HepG2 (cell line): ENCODE data around the gene SNX3. TPM values are rescaled to one million over a fixed set of nuclear protein-coding genes. Genes with fewer than 3 reads are reported as not detected.

Source experiments
- ATAC-seq: fragments of 200-7000 bp; cut with Tn5 transposase; 3 replicates; pipeline ENCODE4 v1.9.1; 2020; ENCODE audit warnings: mild to moderate bottlenecking, moderate library complexity
- BruUV-seq: library from RNA; stranded (reverse); fragments of 400-500 nt; replicated peaks from 2 replicates; lab custom pipeline; 2021; lab: Mats Ljungman, UMichigan
- CTCF ChIA-PET: fragments of 300-600 bp; formaldehyde crosslinking; extraction: SDS; loops from one replicate; lab custom pipeline; 2021; ENCODE audit warnings: low total read pairs, inconsistent platforms, low intra/inter-chr PET ratio; lab: Yijun Ruan, JAX
- POLR2A ChIA-PET: fragments of 350-600 bp; sonication (Branson Sonifier 250); formaldehyde crosslinking; loops from one replicate; lab custom pipeline; 2020; ENCODE audit warnings: antibody characterized with exemption, inconsistent platforms; lab: Yijun Ruan, JAX
- DNase-seq: peaks from one replicate; pipeline ENCODE4 v3.0.0-alpha.2; 2015; ENCODE audit warnings: low spot score
- FAIRE-seq: peaks from 3 replicates; lab custom pipeline; 2011; peaks lifted over from hg19 to GRCh38; lab: Jason Lieb, UNC
- H2AFZ ChIP-seq: one replicate; pipeline ENCODE4 v1.6.1; 2011; ENCODE audit warnings: low read length, inconsistent platforms
- H3K27ac ChIP-seq: fragments of 300-600 bp; 3 replicates; pipeline ENCODE4 v1.8.0; 2011; ENCODE audit warnings: mixed run types, mild to moderate bottlenecking, mixed read lengths, low read length, inconsistent platforms; ENCODE audit not compliant: insufficient read depth; ENCODE audit errors: extremely low read length
- H3K27me3 ChIP-seq, 2 experiments: fragments of 200-600 bp in 1 of 2; 2 replicates in 1 of 2; 3 replicates in 1 of 2; pipeline versions ENCODE4 v1.6.0 to v1.8.0; 2011; ENCODE audit warnings: low read length in 2 of 2, mild to moderate bottlenecking in 2 of 2, moderate library complexity in 2 of 2, inconsistent platforms in 1 of 2; ENCODE audit not compliant: insufficient read depth in 2 of 2, control insufficient read depth in 1 of 2
- H3K36me3 ChIP-seq, 2 experiments: fragments of 200-600 bp in 1 of 2; replicated peaks in 1 of 2; 2 replicates in 1 of 2; 3 replicates in 1 of 2; pipeline versions ENCODE4 v1.5.1 to v1.8.0; 2011; ENCODE audit warnings: low read length in 2 of 2, inconsistent platforms in 1 of 2; ENCODE audit not compliant: insufficient read depth in 2 of 2, control insufficient read depth in 1 of 2
- H3K4me1 ChIP-seq: 2 replicates; pipeline ENCODE4 v1.5.1; 2012; ENCODE audit warnings: low read length, inconsistent platforms; ENCODE audit not compliant: insufficient read depth
- H3K4me2 ChIP-seq: 2 replicates; pipeline ENCODE4 v1.6.0; 2011; ENCODE audit warnings: low read depth, low read length, inconsistent platforms
- H3K4me3 ChIP-seq, 3 experiments: fragments of 200-600 bp in 1 of 3; sonication (generic), shearing (Covaris generic) in 1 of 3; replicated peaks in 1 of 3; 2 replicates each; pipeline ENCODE4 v1.5.1; 2011 to 2016; ENCODE audit warnings: low read length in 3 of 3, inconsistent platforms in 2 of 3, low read depth in 2 of 3, mild to moderate bottlenecking in 2 of 3, control low read depth in 1 of 3, mixed read lengths in 1 of 3; ENCODE audit not compliant: insufficient read depth in 1 of 3
- H3K79me2 ChIP-seq: one replicate; pipeline ENCODE4 v1.6.1; 2011; ENCODE audit warnings: low read length, inconsistent platforms; ENCODE audit not compliant: insufficient read depth
- H3K9ac ChIP-seq: 2 replicates; pipeline ENCODE4 v1.6.0; 2011; ENCODE audit warnings: mild to moderate bottlenecking, low read depth, low read length, inconsistent platforms; ENCODE audit not compliant: insufficient read depth
- H3K9me3 ChIP-seq: 2 replicates; pipeline ENCODE4 v1.5.1; 2012; ENCODE audit warnings: mild to moderate bottlenecking, low read length
- H4K20me1 ChIP-seq: 2 replicates; pipeline ENCODE4 v1.6.0; 2011; ENCODE audit warnings: inconsistent platforms, mild to moderate bottlenecking, low read length, moderate library complexity; ENCODE audit not compliant: insufficient read depth
- HINFP ChIP-seq: sonication (generic); formaldehyde crosslinking; IDR thresholded peaks from 2 replicates; pipeline ENCODE4 v1.4.0; 2020; ENCODE audit warnings: low read depth, mild to moderate bottlenecking, missing genetic modification reagents
- HNF4A ChIP-seq: sonication (generic); formaldehyde crosslinking; IDR thresholded peaks from 2 replicates; pipeline ENCODE4 v1.4.0; 2020; ENCODE audit warnings: missing genetic modification reagents
- NFE2 ChIP-seq: sonication (generic); formaldehyde crosslinking; IDR thresholded peaks from 2 replicates; pipeline ENCODE4 v1.4.0; 2020; ENCODE audit warnings: missing genetic modification reagents
- ZNF337 ChIP-seq: sonication (generic); formaldehyde crosslinking; IDR thresholded peaks from 2 replicates; pipeline ENCODE4 v1.5.1; 2020; ENCODE audit warnings: missing genetic modification reagents, low read depth, mild to moderate bottlenecking, borderline replicate concordance
- WGBS: methylation state at CpG from one replicate; pipeline ENCODE4 v1.1.6; 2017; ENCODE audit warnings: low lambda C conversion rate; 5-methylcytosine and 5-hydroxymethylcytosine counted together
- in situ Hi-C: cut with HindIII; loops from 2 replicates; pipeline ENCODE4 v1.10.0; 2017; ENCODE audit warnings: low pct_unique_long_range_greater_than_20kb; ENCODE audit not compliant: extremely low pct_ligation_motif_present
- intact Hi-C: fragments of 100-400 bp; cut with micrococcal nuclease; formaldehyde crosslinking; loops from one replicate; pipeline ENCODE4 v1.10.0; 2022; ENCODE audit not compliant: unreplicated experiment
- polyA plus RNA-seq, 8 experiments: library from polyadenylated mRNA; depleted of rRNA in 3 of 8; stranded (reverse) in 7 of 8; unstranded in 1 of 8; fragments of >200 nt; fragmentation: Illumina TruSeq in 4 of 8; extraction: Trizol in 4 of 8; gene quantifications; 2 replicates each; pipeline versions ENCODE4 v1.2.1 to v1.2.3, GENCODE V29; 2011 to 2016; ENCODE audit warnings: low read depth in 4 of 8, missing spikeins in 1 of 8, mixed read lengths in 1 of 8; ENCODE audit not compliant: insufficient read depth in 1 of 8
- total RNA-seq, 5 experiments: library from RNA; depleted of rRNA; stranded (reverse); fragments of >200 nt; fragmentation: Illumina TruSeq; extraction: Trizol; gene quantifications; 2 replicates each; pipeline ENCODE4 v1.2.3, GENCODE V29; 2016; ENCODE audit warnings: low read depth in 1 of 5
- TF ChIP-seq, protein P1 (sequence below): sonication (generic); formaldehyde crosslinking; IDR thresholded peaks from 2 replicates; pipeline ENCODE4 v1.9.0; 2021; ENCODE audit warnings: mild to moderate bottlenecking, missing genetic modification reagents

Gene SNX3
- total and polyA plus RNA-seq, 2 of the 13 experiments (the other 11 are each of a cell fraction or from before 2014, with no cell fraction given), result 84.9 to 226 TPM

DNA sequence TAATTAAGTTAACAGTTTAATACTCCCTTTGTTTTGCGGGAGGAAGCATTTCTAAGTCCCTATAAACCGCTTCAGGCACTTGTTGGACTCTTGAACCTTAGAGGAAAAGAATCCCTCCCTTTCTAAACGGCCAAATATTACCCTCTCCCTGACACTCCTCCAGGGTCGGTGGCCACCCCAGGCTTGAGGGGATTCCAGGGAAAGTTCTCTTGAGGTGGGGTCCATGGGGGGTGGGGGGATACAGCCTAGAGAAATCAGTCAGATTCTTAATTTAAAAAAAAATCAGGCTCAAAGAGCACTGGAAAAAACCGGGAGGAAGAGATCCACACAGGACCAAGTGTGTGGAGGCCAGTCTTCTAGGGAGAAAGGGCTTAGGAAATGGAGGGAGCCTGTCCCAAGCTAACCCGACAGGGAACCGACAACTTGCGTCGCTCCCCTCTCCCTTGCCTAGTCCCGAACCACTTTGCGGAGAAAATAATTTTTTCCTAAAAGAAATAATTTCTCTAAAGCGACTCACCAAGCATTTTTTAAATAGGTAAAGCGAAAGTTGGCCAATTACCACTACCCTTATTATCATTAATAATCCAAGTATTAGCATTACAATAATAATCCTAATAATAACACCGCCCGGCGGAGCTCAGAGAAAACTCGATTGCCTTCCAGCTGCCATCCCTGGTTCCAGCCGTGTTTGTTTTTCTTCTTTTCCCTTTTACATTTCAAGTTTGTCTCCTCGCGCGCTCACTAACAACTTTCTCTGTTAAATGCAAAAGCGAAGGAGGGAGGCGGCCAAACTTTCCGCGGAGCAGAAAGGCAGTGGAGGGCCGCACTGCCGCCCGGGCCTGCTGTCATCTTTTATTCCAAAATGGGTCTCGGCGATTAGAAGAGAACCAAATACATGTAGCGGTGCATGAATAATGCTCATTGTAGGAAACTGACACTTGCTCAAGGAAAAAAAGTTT, 90.2 kb downstream of the SNX3 start:
- no peaks in the 10 kb centered on the region for H3K36me3 ChIP-seq
- ChIA-PET CTCF (no interaction called here), POLR2A (no interaction called here)
- no peak overlapping the region for H3K4me3 ChIP-seq
- no peak overlapping the region for H3K4me2 ChIP-seq
- no peaks in the 10 kb centered on the region for H4K20me1 ChIP-seq
- 64% methylated on average over 31 of the region's 31 CpGs for WGBS
- intact Hi-C loops, result no loop called here
- ATAC-seq, result no peak
- peaks cover 2 to 53% of the 10 kb centered on the region in 2 experiments; a peak in 4 of 5 replicates for H3K27me3 ChIP-seq
- H3K4me1 ChIP-seq, result peaks cover 19% of the 10 kb centered on the region
- DNase-seq, result no peak
- no peak overlapping the region for H2AFZ ChIP-seq
- H3K79me2 ChIP-seq, result no peaks in the 10 kb centered on the region
- no peaks in the 10 kb centered on the region for H3K9me3 ChIP-seq
- FAIRE-seq, result no peak
- in situ Hi-C loops, result no loop called here
- no TSS peak for BruUV-seq
- H3K27ac ChIP-seq, result no peak overlapping the region
- TF ChIP-seq HNF4A (CRISPR knock-in tag), result 0 out of 2 replicates have a peak, but pooled peaks have one; percentile 12
- no peak for TF ChIP-seq ZNF337 (CRISPR knock-in tag)
- TF ChIP-seq HINFP (CRISPR knock-in tag), result no peak
- no peak for TF ChIP-seq NFE2 (CRISPR knock-in tag)
- TF ChIP-seq, protein P1, sequence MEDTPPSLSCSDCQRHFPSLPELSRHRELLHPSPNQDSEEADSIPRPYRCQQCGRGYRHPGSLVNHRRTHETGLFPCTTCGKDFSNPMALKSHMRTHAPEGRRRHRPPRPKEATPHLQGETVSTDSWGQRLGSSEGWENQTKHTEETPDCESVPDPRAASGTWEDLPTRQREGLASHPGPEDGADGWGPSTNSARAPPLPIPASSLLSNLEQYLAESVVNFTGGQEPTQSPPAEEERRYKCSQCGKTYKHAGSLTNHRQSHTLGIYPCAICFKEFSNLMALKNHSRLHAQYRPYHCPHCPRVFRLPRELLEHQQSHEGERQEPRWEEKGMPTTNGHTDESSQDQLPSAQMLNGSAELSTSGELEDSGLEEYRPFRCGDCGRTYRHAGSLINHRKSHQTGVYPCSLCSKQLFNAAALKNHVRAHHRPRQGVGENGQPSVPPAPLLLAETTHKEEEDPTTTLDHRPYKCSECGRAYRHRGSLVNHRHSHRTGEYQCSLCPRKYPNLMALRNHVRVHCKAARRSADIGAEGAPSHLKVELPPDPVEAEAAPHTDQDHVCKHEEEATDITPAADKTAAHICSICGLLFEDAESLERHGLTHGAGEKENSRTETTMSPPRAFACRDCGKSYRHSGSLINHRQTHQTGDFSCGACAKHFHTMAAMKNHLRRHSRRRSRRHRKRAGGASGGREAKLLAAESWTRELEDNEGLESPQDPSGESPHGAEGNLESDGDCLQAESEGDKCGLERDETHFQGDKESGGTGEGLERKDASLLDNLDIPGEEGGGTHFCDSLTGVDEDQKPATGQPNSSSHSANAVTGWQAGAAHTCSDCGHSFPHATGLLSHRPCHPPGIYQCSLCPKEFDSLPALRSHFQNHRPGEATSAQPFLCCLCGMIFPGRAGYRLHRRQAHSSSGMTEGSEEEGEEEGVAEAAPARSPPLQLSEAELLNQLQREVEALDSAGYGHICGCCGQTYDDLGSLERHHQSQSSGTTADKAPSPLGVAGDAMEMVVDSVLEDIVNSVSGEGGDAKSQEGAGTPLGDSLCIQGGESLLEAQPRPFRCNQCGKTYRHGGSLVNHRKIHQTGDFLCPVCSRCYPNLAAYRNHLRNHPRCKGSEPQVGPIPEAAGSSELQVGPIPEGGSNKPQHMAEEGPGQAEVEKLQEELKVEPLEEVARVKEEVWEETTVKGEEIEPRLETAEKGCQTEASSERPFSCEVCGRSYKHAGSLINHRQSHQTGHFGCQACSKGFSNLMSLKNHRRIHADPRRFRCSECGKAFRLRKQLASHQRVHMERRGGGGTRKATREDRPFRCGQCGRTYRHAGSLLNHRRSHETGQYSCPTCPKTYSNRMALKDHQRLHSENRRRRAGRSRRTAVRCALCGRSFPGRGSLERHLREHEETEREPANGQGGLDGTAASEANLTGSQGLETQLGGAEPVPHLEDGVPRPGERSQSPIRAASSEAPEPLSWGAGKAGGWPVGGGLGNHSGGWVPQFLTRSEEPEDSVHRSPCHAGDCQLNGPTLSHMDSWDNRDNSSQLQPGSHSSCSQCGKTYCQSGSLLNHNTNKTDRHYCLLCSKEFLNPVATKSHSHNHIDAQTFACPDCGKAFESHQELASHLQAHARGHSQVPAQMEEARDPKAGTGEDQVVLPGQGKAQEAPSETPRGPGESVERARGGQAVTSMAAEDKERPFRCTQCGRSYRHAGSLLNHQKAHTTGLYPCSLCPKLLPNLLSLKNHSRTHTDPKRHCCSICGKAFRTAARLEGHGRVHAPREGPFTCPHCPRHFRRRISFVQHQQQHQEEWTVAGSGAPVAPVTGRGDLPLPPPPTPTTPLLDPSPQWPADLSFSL (CRISPR knock-in tag), result no peak
- TF ChIP-seq, all 625 proteins: peak for 1
- H3K9ac ChIP-seq, result no peak overlapping the region
